SK-N-SH treated with all-trans-retinoic acid at 6 μM for 48 hours (cell line): Measurements from ENCODE around the gene WIPF2.

Experiments
- ARNTL ChIP-seq: fragments of 450-650 bp; formaldehyde crosslinking; IDR thresholded peaks from 2 replicates; pipeline ENCODE4 v1.5.0; 2020; ENCODE audit warnings: low read depth, mild to moderate bottlenecking, moderate library complexity, borderline replicate concordance
- CSDC2 ChIP-seq: fragments of 250-450 bp; sonication (Bioruptor Pico); IDR thresholded peaks from 2 replicates; pipeline ENCODE4 v1.5.0; 2020; ENCODE audit warnings: mild to moderate bottlenecking, moderate library complexity
- PPARA ChIP-seq: fragments of 250-450 bp; sonication (Bioruptor Pico); IDR thresholded peaks from 2 replicates; pipeline ENCODE4 v1.5.0; 2020; ENCODE audit warnings: mild to moderate bottlenecking, borderline replicate concordance
- ZFP3 ChIP-seq: fragments of 250-450 bp; sonication (Bioruptor Pico); IDR thresholded peaks from 2 replicates; pipeline ENCODE4 v1.5.0; 2020; ENCODE audit warnings: mild to moderate bottlenecking, moderate library complexity
- ZNF565 ChIP-seq: fragments of 450-650 bp; formaldehyde crosslinking; conservative IDR thresholded peaks from 2 replicates; pipeline ENCODE4 v1.5.0; 2020; ENCODE audit warnings: low read depth, mild to moderate bottlenecking, moderate library complexity
- ZNF70 ChIP-seq: fragments of 450-650 bp; formaldehyde crosslinking; IDR thresholded peaks from 2 replicates; pipeline ENCODE4 v1.5.0; 2020; ENCODE audit warnings: mild to moderate bottlenecking, moderate library complexity
- TF ChIP-seq, protein P1 (sequence below): fragments of 250-450 bp; sonication (Bioruptor Pico); IDR thresholded peaks from 2 replicates; pipeline ENCODE4 v1.8.0; 2020; ENCODE audit warnings: mild to moderate bottlenecking, moderate library complexity, borderline replicate concordance

DNA sequence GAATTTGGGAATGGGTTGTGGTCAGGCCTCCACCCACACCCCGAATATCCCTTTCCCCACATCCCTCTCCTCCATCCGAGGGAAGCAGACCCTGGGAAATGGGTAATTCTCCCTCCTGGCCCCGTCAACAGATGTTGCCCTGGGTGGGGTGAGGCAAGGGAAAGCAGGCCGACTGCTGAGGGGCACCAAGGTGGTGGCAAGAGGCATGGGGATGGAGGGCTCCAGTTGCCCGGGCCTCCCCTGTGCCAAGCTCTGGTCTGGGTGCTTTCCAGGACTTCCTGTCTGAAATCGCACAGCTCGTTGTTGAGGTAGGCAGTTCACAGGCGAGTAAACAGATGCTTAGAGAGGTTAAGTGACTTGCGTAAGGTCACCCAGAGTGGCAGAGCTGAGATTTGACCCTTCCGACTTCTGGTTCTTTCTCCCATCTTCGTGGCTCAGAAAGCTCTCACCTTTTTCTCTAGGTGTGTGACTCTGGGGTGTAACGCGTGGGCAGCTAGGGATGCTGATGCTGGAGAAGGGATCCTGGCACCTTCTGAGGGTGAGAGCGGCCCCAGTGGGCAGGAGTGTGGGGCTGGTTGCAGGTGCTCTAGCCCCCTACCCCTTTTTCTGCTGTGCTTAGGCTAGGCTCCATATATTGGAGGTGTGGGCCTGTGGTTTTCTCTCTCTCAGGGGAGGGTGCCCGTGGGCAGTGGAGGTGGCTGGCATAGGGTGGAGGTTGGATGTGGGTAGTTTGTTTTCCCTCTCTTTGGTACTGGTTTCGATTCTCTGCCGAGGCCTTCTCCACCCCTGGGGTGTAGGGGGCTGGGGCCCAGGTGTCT is 107.1 kb downstream of the WIPF2 start:
- TF ChIP-seq, protein P1, sequence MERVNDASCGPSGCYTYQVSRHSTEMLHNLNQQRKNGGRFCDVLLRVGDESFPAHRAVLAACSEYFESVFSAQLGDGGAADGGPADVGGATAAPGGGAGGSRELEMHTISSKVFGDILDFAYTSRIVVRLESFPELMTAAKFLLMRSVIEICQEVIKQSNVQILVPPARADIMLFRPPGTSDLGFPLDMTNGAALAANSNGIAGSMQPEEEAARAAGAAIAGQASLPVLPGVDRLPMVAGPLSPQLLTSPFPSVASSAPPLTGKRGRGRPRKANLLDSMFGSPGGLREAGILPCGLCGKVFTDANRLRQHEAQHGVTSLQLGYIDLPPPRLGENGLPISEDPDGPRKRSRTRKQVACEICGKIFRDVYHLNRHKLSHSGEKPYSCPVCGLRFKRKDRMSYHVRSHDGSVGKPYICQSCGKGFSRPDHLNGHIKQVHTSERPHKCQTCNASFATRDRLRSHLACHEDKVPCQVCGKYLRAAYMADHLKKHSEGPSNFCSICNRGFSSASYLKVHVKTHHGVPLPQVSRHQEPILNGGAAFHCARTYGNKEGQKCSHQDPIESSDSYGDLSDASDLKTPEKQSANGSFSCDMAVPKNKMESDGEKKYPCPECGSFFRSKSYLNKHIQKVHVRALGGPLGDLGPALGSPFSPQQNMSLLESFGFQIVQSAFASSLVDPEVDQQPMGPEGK (CRISPR knock-in tag): no peak
- TF ChIP-seq ZNF70 (CRISPR knock-in tag): no peak
- no peak for TF ChIP-seq ZNF565 (CRISPR knock-in tag)
- no peak for TF ChIP-seq ZFP3 (CRISPR knock-in tag)
- no peak for TF ChIP-seq ARNTL (CRISPR knock-in tag)
- TF ChIP-seq PPARA: no peak
- no peak for TF ChIP-seq CSDC2
